SKM-1 treated with dmso at 0.1 percent for 144 hours (cell line): ENCODE results near the gene MORN5.

Experiments
- DNase-seq: peaks from one replicate; lab custom pipeline; 2025; ENCODE audit not compliant: unreplicated experiment; lab: John Stamatoyannopoulos, UW

The MORN5 gene

GRCh38 chr9:122190597-122191381, 31.1 kb downstream of the MORN5 start:
- DNase-seq: no peak

- no peak for DNase-seq
Measured at GRCh38 chr9:122191584-122191983, 31.9 kb downstream of the MORN5 start.

GRCh38 chr9:122192261-122192875, 32.7 kb downstream of the MORN5 start:
- DNase-seq: no peak

GRCh38 chr9:122192914-122193525, 33.3 kb downstream of the MORN5 start:
- no peak for DNase-seq

DNA sequence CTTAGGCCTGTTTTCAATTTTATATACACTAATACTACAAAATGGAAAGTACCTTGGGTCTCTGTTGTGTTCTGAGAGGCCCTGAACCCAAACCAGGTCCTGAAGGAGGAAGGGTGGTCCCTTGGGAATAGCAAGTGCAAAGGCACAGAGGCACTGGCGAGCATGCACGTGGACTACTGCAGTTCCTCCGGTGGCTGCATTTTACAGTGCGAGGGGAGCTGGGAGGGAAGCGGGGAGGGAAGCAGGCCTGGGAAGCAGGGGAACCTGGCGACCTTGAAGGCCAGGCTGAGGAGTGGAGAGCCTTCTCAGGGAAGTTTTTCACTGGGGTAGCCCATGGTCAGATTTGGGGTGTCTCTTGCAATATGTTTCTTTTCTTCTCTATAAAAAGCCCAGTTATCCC, 33.9 kb downstream of the MORN5 start:
- no peak for DNase-seq

DNA sequence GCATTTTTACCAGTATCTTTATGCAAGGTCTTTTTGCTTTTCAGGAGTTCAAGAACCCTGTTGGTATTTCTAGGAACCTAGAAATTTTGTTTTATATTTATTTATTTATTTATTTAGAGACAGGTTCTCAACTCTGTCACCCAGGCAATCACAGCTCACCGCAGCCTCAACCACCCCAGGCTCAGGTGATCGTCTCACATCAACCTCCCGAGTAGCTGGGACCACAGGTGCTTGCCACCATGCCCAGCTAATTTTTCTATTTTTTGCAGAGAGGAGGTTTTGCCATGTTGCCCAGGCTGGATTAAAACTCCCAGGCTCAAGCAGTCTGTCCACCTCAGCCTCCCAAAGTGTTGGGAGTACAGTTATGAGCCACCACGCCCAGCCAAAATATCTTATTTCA, 36.2 kb downstream of the MORN5 start:
- no peak for DNase-seq

- no peak for DNase-seq
Measured at GRCh38 chr9:122197426-122197825, 37.7 kb downstream of the MORN5 start.

- DNase-seq: no peak
Measured at GRCh38 chr9:122197882-122198281, 38.2 kb downstream of the MORN5 start.

GRCh38 chr9:122200960-122201595, 41.4 kb downstream of the MORN5 start:
- DNase-seq: no peak

DNA sequence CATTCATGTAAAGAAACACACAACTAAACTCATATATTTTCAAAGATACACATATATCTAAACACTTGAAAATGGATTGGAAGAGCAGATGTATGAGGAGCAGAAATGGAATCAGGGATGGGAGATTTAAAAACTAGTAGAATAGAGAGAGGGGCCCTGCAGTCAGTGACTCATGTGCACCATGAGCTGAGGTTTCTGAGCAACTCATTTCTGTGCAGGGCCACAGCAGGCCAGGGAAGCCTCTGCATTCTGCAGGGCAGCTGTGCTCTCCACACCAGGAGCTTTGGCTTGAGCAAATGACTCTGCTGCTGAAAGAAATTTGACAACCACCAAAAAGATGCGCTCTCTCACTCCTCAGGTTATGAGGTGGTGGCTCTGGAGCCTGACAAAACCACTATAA, 41.9 kb downstream of the MORN5 start:
- no peak for DNase-seq

GRCh38 chr9:122202111-122202510, 42.4 kb downstream of the MORN5 start:
- no peak for DNase-seq

DNA sequence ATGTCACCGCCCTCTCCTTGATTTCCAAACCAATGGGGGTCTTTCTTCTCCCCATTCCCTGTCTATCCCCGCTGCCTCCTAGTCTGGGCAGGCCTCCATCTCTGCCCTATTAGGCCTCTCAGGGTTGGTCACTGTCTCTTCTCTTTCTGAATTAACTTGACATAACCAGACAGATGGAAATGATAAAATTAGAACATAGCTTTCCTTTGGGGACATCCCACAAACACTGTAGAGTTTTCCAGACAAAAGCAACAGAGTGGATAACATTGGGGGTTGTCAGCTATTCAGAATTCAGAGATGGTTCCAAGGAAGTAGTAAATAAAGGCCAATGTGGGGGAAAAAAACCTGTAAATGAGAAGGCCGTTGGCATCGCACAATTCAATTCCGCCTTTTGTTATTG, 44.3 kb downstream of the MORN5 start:
- DNase-seq: no peak

GRCh38 chr9:122204491-122204890, 44.8 kb downstream of the MORN5 start:
- no peak for DNase-seq

GRCh38 chr9:122205176-122205575, 45.5 kb downstream of the MORN5 start:
- DNase-seq: no peak

- no peak for DNase-seq
Measured at GRCh38 chr9:122206118-122207046, 46.7 kb downstream of the MORN5 start.

DNA sequence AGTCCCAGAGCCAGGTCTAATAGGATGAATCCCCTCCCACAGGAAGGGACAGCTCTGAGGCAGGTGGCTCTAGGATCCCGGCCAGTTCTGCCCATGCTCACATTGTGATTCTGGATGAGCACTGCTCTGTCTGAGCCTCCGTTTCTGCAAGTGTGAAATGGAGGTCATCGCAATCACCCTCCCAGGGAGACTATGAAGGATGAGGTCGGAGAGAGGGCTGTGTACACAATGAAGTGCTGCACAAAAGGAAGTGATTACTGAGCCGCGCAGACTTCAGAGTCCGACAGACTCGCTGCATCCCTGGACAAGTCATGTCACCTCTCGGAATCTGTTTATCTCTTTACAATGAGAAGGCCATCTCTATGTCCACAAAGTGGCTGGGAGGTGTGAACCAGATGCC, 47.4 kb downstream of the MORN5 start:
- DNase-seq: no peak

GRCh38 chr9:122209451-122209850, 49.7 kb downstream of the MORN5 start:
- no peak for DNase-seq

DNA sequence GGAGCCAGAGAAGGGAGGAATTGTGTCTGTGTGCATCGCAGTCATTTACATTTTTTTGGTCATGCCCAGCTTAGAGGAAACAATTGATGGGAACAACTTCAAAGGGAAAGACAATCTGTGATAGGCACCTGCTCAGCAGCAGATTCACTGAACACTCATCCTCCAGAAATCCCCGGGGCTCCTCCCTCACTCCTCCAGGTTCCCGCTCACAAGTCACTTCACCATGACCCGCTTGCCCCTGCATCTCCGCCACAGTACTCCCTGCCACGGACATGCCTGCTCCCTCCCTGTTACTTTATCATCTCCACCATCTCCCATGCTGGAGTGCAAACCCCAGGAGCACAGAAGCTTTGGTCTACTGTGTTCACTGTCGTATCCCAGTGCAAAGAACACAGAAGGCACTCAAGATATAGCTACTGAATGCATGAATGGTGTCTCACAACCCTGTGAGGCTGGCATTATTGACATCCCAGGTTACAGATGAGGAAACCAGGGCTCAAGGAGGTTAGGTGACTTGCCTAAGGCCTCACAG, 52.8 kb downstream of the MORN5 start:
- no peak for DNase-seq

- DNase-seq: no peak
Measured at GRCh38 chr9:122213102-122213588, 53.4 kb downstream of the MORN5 start.
